Glomerular visceral epithelial cell (primary cell): Measurements from ENCODE around the gene ATP6V0A4.
"Not testable (repeated sequence)": the region's sequence is repeated elsewhere in the genome, so short reads cannot be mapped to it uniquely, and the experiment has no call there.

Experiments used
- DNase-seq: peaks from one replicate; pipeline ENCODE4 v3.0.0-alpha.2; 2016; ENCODE audit errors: extremely low spot score

The ATP6V0A4 gene

GRCh38 chr7:138752518-138753149 lies 45.4 kb downstream of the ATP6V0A4 start:
- peak; percentile 98 for DNase-seq

- DNase-seq: no peak
Observed at GRCh38 chr7:138750901-138751464, 47.0 kb downstream of the ATP6V0A4 start.

GRCh38 chr7:138750473-138750872 lies 47.5 kb downstream of the ATP6V0A4 start:
- no peak for DNase-seq

GRCh38 chr7:138749960-138750359 lies 48.0 kb downstream of the ATP6V0A4 start:
- no peak for DNase-seq

GRCh38 chr7:138748666-138749065 lies 49.3 kb downstream of the ATP6V0A4 start:
- DNase-seq: no peak

GRCh38 chr7:138746073-138746472 lies 51.9 kb downstream of the ATP6V0A4 start:
- no peak for DNase-seq

GRCh38 chr7:138745189-138745588 lies 52.8 kb downstream of the ATP6V0A4 start:
- no peak for DNase-seq

GRCh38 chr7:138741453-138741735 lies 56.6 kb downstream of the ATP6V0A4 start:
- no peak for DNase-seq

- no peak for DNase-seq
Observed at GRCh38 chr7:138739859-138740258, 58.1 kb downstream of the ATP6V0A4 start.

GRCh38 chr7:138738551-138739335 lies 59.3 kb downstream of the ATP6V0A4 start:
- DNase-seq: peak; percentile 84

- DNase-seq: no peak
Observed at GRCh38 chr7:138738114-138738513, 59.9 kb downstream of the ATP6V0A4 start.

GRCh38 chr7:138735399-138735798 lies 62.6 kb downstream of the ATP6V0A4 start:
- no peak for DNase-seq

- not testable (repeated sequence) for DNase-seq
Observed at GRCh38 chr7:138731733-138732132, 66.3 kb downstream of the ATP6V0A4 start.

- peak; percentile 40 for DNase-seq
Observed at GRCh38 chr7:138729444-138729843, 68.6 kb downstream of the ATP6V0A4 start.

GRCh38 chr7:138727336-138728099 lies 70.5 kb downstream of the ATP6V0A4 start:
- no peak for DNase-seq

GRCh38 chr7:138726288-138726687 lies 71.7 kb downstream of the ATP6V0A4 start:
- DNase-seq: no peak

GRCh38 chr7:138720286-138720685 lies 77.7 kb downstream of the ATP6V0A4 start:
- no peak for DNase-seq

GRCh38 chr7:138716889-138717288 lies 81.1 kb downstream of the ATP6V0A4 start:
- DNase-seq: no peak

- no peak for DNase-seq
Observed at GRCh38 chr7:138713191-138713590, 84.8 kb downstream of the ATP6V0A4 start.

GRCh38 chr7:138712652-138713051 lies 85.3 kb downstream of the ATP6V0A4 start:
- no peak for DNase-seq

GRCh38 chr7:138710536-138711385 lies 87.2 kb downstream of the ATP6V0A4 start:
- DNase-seq: no peak

GRCh38 chr7:138705167-138705566 lies 92.8 kb downstream of the ATP6V0A4 start:
- DNase-seq: peak; percentile 30
